GM06990 (cell line): ENCODE data around the gene HAO1.

ENCODE experiments used
- DNase-seq: peaks from one replicate; pipeline ENCODE4 v3.0.0-alpha.2; 2011; ENCODE audit not compliant: insufficient read length; ENCODE audit errors: extremely low read depth
- H3K27me3 ChIP-seq: replicated peaks from 2 replicates; pipeline ENCODE4 v1.6.0; 2011; ENCODE audit warnings: low read length; ENCODE audit not compliant: control insufficient read depth, insufficient read depth
- H3K36me3 ChIP-seq: 2 replicates; pipeline ENCODE4 v1.5.1; 2011; ENCODE audit warnings: low read length; ENCODE audit not compliant: control insufficient read depth, insufficient read depth
- H3K4me3 ChIP-seq: replicated peaks from 2 replicates; pipeline ENCODE4 v1.5.1; 2011; ENCODE audit warnings: low read depth, mild to moderate bottlenecking, control low read depth, low read length
- TF ChIP-seq, protein P1 (sequence below): IDR thresholded peaks from 2 replicates; pipeline ENCODE4 v1.5.1; 2011; ENCODE audit warnings: low read length, control low read depth, mild to moderate bottlenecking, inconsistent platforms; ENCODE audit not compliant: insufficient read depth, poor library complexity, severe bottlenecking

Gene HAO1

DNA sequence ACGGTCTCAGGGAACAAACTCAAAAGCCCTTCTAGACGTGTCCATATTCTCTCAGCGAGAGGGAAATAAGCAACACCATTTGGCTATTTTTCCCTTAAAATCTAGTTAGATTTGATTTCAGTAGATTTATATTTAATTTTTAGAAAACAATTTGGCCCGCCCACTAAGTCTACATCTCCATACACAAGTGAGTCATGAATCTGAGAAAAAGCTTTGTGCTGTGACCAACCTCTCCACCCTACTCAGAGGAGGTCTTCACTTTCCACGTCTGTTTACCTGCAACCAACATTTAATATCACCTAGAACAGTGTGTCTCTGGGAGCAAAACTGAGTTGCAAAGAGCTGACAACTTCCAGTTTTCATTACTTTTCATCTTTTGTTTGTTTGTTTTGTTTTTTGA, 48.6 kb downstream of the HAO1 start:
- no peaks in the 10 kb centered on the region for H3K27me3 ChIP-seq
- no peaks in the 10 kb centered on the region for H3K36me3 ChIP-seq

DNA sequence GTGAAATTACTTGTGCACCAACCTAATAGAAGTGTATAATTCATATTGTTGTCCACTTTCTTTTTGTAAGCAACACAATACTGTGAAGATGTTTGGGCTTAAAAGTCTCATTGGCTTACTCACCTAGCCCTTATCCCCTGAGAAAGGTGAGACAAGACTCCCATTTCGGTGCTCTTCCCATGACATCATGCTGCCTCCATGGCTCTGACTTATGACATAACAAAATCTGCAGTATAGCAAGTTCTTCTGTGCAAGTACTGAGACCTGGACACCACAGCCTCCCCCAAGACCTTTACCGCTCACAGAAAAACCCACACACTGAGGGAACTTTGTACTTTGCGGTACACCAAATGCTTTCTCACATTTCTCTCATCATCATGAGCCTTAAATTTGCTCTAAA, 50.5 kb downstream of the HAO1 start:
- Histone ChIP-seq H3K27me3 (no peaks in the 10 kb centered on the region), H3K36me3 (no peaks in the 10 kb centered on the region)
- TF ChIP-seq, protein P1, sequence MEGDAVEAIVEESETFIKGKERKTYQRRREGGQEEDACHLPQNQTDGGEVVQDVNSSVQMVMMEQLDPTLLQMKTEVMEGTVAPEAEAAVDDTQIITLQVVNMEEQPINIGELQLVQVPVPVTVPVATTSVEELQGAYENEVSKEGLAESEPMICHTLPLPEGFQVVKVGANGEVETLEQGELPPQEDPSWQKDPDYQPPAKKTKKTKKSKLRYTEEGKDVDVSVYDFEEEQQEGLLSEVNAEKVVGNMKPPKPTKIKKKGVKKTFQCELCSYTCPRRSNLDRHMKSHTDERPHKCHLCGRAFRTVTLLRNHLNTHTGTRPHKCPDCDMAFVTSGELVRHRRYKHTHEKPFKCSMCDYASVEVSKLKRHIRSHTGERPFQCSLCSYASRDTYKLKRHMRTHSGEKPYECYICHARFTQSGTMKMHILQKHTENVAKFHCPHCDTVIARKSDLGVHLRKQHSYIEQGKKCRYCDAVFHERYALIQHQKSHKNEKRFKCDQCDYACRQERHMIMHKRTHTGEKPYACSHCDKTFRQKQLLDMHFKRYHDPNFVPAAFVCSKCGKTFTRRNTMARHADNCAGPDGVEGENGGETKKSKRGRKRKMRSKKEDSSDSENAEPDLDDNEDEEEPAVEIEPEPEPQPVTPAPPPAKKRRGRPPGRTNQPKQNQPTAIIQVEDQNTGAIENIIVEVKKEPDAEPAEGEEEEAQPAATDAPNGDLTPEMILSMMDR = no peak

More for the DNA sequence above, 48.6 kb downstream of the HAO1 start:
- H3K4me3 ChIP-seq = no peak overlapping the region
- TF ChIP-seq, protein P1 = no peak
- no peak for DNase-seq

DNA sequence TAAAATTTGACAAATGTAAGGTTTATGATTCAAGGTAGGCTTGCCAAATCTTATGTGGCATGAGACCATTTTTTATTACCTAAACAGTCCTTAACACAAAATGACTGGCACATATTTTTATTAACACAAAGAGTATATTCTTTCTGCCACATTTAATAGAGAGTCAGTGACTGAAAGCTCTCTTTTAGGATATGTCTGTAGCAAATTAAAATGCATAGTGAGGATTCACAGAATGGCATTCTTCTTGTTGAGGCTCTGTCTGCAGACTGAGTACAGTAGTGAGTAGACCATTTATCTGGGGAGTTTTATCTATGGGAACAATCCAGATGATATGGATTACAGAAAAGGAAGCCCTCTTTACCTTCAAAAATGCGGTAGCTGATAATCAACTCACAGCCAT, 56.5 kb downstream of the HAO1 start:
- TF ChIP-seq, protein P1 = no peak
- Histone ChIP-seq H3K36me3 (no peaks in the 10 kb centered on the region), H3K4me3 (no peak overlapping the region)

More for the DNA sequence above, 50.5 kb downstream of the HAO1 start:
- DNase-seq = no peak
- no peak overlapping the region for H3K4me3 ChIP-seq

DNA sequence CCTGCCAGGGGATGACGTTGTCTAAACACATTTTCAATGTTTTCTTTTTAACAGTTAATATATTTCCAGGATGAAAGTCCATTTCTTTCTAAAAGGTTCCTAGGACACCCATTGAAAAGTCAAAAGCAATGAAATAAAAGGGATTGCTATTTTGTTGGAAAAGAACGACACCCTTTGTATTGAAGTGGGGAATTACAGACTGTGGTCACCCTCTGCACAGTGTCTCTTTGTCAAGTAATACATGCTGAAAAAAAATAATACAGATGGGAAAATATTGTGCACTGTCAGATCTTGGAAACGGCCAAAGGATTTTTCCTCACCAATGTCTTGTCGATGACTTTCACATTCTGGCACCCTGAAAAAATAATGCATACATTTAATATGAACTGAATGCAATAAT, 56.9 kb downstream of the HAO1 start:
- Histone ChIP-seq H3K36me3 (no peaks in the 10 kb centered on the region), H3K27me3 (no peaks in the 10 kb centered on the region), H3K4me3 (no peak overlapping the region)
- TF ChIP-seq, protein P1 = no peak
- no peak for DNase-seq

More for the DNA sequence above, 56.5 kb downstream of the HAO1 start:
- DNase-seq = no peak
- no peaks in the 10 kb centered on the region for H3K27me3 ChIP-seq

DNA sequence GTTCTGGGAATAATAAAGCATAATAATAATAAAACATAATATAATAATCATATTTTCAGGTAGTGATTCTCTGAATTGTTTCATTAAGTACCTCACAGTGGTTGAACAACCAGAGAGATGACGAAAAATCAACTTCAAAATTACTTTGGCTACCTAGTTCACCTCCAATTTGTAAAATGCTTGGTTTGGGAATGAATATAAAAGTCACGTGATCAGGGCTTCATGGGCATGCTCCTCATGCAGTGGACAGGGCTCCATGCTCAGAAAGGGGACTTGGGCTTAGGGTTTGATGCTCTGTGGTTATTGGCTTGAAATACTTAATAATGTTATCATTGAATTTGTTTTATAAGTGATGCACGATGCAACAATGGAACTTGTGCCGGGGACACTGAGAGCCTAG, 58.2 kb downstream of the HAO1 start:
- TF ChIP-seq, protein P1 = no peak
- DNase-seq = no peak
- H3K27me3 ChIP-seq = no peaks in the 10 kb centered on the region
- H3K4me3 ChIP-seq = no peak overlapping the region
- H3K36me3 ChIP-seq = no peaks in the 10 kb centered on the region

DNA sequence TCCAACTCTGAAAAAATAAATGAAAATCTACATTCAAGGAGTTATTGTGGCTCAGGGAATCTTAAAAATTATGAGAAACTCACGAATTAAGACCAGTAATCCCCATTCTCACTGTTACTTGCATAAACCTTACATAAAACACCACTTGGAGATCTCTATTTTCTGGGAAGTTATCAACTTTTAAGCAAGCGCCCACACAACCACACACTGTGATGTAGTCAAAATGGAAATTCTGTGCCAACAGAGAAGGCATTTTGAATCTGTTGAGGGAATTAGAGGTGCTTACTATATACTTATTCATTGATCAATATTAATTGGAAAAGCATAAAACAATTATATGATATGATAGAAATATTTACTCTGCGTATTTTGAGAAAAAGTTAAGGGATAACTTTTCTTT, 58.7 kb downstream of the HAO1 start:
- no peaks in the 10 kb centered on the region for H3K36me3 ChIP-seq
- H3K4me3 ChIP-seq = no peak overlapping the region
- H3K27me3 ChIP-seq = no peaks in the 10 kb centered on the region
- TF ChIP-seq, protein P1 = no peak
- no peak for DNase-seq
